Stomach (tissue), 4 donors: Measurements from ENCODE around the gene TGIF1.

Source experiments
- CTCF ChIP-seq, 7 experiments: fragments of 450-650 bp in 4 of 7; fragments of 200-600 bp in 3 of 7; sonication (generic) in 3 of 7; IDR thresholded peaks; one replicate each; pipeline ENCODE4 v1.5.1; 2016 to 2019; ENCODE audit warnings: antibody characterized with exemption in 7 of 7, control low read depth in 2 of 7, mild to moderate bottlenecking in 1 of 7
- EP300 ChIP-seq: sonication (generic); formaldehyde crosslinking; IDR thresholded peaks from one replicate; pipeline ENCODE4 v1.6.1; 2017; ENCODE audit warnings: antibody characterized with exemption
- POLR2A ChIP-seq, 4 donors: fragments of 450-650 bp; IDR thresholded peaks; one replicate each; pipeline ENCODE4 v1.6.1; 2016; ENCODE audit warnings: antibody characterized with exemption in 4 of 4, control low read depth in 2 of 4, mild to moderate bottlenecking in 1 of 4, moderate library complexity in 1 of 4
- POLR2AphosphoS5 ChIP-seq, 3 donors: sonication (generic); formaldehyde crosslinking; IDR thresholded peaks; one replicate each; pipeline ENCODE4 v1.6.1; 2016; ENCODE audit warnings: antibody characterized with exemption in 3 of 3

GRCh38 chr18:3498698-3499471, 48.9 kb downstream of the TGIF1 start:
- TF ChIP-seq CTCF (IDR thresholded peaks at IDR 0.05) (no peak), POLR2AphosphoS5 (IDR thresholded peaks at IDR 0.05) (no peak), EP300 (no peak), POLR2A (IDR thresholded peaks at IDR 0.05) (no peak)
